ENCODE results near the gene RAB40B. TPM values are rescaled to one million over a fixed set of nuclear protein-coding genes. Genes with fewer than 3 reads are reported as not detected.

The RAB40B gene
- polyA plus RNA-seq, 1 experiment: 5.4 TPM

- H3K27ac ChIP-seq (ENCODE audit: low read depth, low read length): no peak overlapping the region
- no peaks in the 10 kb centered on the region for H3K27me3 ChIP-seq (ENCODE audit: control insufficient read depth, insufficient read depth, low read length)
- POLR2A ChIA-PET: no interaction called here
- CTCF ChIA-PET: no interaction called here
- no peak for DNase-seq (ENCODE audit: low read depth, low spot score)
- H3K4me3 ChIP-seq (ENCODE audit: low read depth, low read length): no peak overlapping the region
- no peak for TF ChIP-seq CTCF (IDR thresholded peaks at IDR 0.05; ENCODE audit: low read depth, low read length)
- peaks cover 13% of the 10 kb centered on the region for H3K9me3 ChIP-seq (ENCODE audit: control insufficient read depth, insufficient read depth, low read length)
Measured at GRCh38 chr17:82683534-82683933, 15.0 kb downstream of the RAB40B start.

GRCh38 chr17:82681547-82681946, 17.0 kb downstream of the RAB40B start:
- H3K27ac ChIP-seq (ENCODE audit: low read depth, low read length): no peak overlapping the region
- peaks cover 13% of the 10 kb centered on the region for H3K9me3 ChIP-seq (ENCODE audit: control insufficient read depth, insufficient read depth, low read length)
- DNase-seq (ENCODE audit: low read depth, low spot score): no peak
- peaks cover 2% of the 10 kb centered on the region for H3K27me3 ChIP-seq (ENCODE audit: control insufficient read depth, insufficient read depth, low read length)
- TF ChIP-seq CTCF (IDR thresholded peaks at IDR 0.05; ENCODE audit: low read depth, low read length): no peak
- ChIA-PET POLR2A (interaction anchor here (0.7 kb wide), 1 partner anchor 20 kb away, joined by 5 read pairs; no protein-coding TSS in a partner anchor), CTCF (interaction anchor here (0.6 kb wide), 1 partner anchor 13 kb away, joined by 3 read pairs; no protein-coding TSS in a partner anchor)
- no peak overlapping the region for H3K4me3 ChIP-seq (ENCODE audit: low read depth, low read length)

GRCh38 chr17:82679586-82680465, 18.7 kb downstream of the RAB40B start:
- Histone ChIP-seq H3K4me3 (ENCODE audit: low read depth, low read length) (no peak overlapping the region), H3K9me3 (ENCODE audit: control insufficient read depth, insufficient read depth, low read length) (peaks cover 13% of the 10 kb centered on the region), H3K27me3 (ENCODE audit: control insufficient read depth, insufficient read depth, low read length) (peaks cover 2% of the 10 kb centered on the region), H3K27ac (ENCODE audit: low read depth, low read length) (no peak overlapping the region)
- no peak for DNase-seq (ENCODE audit: low read depth, low spot score)
- ChIA-PET POLR2A (no interaction called here), CTCF (interaction anchor here (0.6 kb wide), 2 partner anchors 11 to 359 kb away, joined by 3 to 5 read pairs; no protein-coding TSS in a partner anchor)
- no peak for TF ChIP-seq CTCF (IDR thresholded peaks at IDR 0.05; ENCODE audit: low read depth, low read length)

- H3K27me3 ChIP-seq (ENCODE audit: control insufficient read depth, insufficient read depth, low read length): peaks cover 2% of the 10 kb centered on the region
- no peak for TF ChIP-seq CTCF (IDR thresholded peaks at IDR 0.05; ENCODE audit: low read depth, low read length)
- ChIA-PET POLR2A (no interaction called here), CTCF (interaction anchor here (1.5 kb wide), 1 partner anchor 10 kb away, joined by 7 read pairs; no protein-coding TSS in a partner anchor)
- H3K9me3 ChIP-seq (ENCODE audit: control insufficient read depth, insufficient read depth, low read length): peaks cover 13% of the 10 kb centered on the region
- H3K4me3 ChIP-seq (ENCODE audit: low read depth, low read length): no peak overlapping the region
- DNase-seq (ENCODE audit: low read depth, low spot score): no peak
- no peak overlapping the region for H3K27ac ChIP-seq (ENCODE audit: low read depth, low read length)
Measured at GRCh38 chr17:82678265-82678891, 20.1 kb downstream of the RAB40B start.

Data from AG04450 (cell line).